Measurements from ENCODE around the gene KLF13.

The KLF13 gene

GRCh38 chr15:31381801-31382712, 55.4 kb downstream of the KLF13 start:
- Histone ChIP-seq H3K9me3 (ENCODE audit: control insufficient read depth in 1 of 2, low read length in 2 of 2) (peaks cover 0 to 4% of the 10 kb centered on the region in 2 donors), H3K4me1 (ENCODE audit: control insufficient read depth in 1 of 2, insufficient read depth in 2 of 2, low read length in 2 of 2) (no peaks in the 10 kb centered on the region), H3K36me3 (ENCODE audit: control insufficient read depth in 1 of 2, insufficient read depth in 2 of 2, low read length in 2 of 2) (peaks cover 9 to 25% of the 10 kb centered on the region in 2 donors), H3K27me3 (ENCODE audit: low read depth, low read length) (no peaks in the 10 kb centered on the region), H3K4me3 (ENCODE audit: low read depth in 1 of 2, low read length in 2 of 2) (no peak overlapping the region), H3K27ac (ENCODE audit: low read length) (no peak overlapping the region)

- Histone ChIP-seq H3K9me3 (ENCODE audit: control insufficient read depth in 1 of 2, low read length in 2 of 2) (peaks cover 0 to 4% of the 10 kb centered on the region in 2 donors), H3K36me3 (ENCODE audit: control insufficient read depth in 1 of 2, insufficient read depth in 2 of 2, low read length in 2 of 2) (peaks cover 9 to 20% of the 10 kb centered on the region in 2 donors), H3K27me3 (ENCODE audit: low read depth, low read length) (no peaks in the 10 kb centered on the region), H3K27ac (ENCODE audit: low read length) (no peak overlapping the region), H3K4me1 (ENCODE audit: control insufficient read depth in 1 of 2, insufficient read depth in 2 of 2, low read length in 2 of 2) (no peaks in the 10 kb centered on the region), H3K4me3 (ENCODE audit: low read depth in 1 of 2, low read length in 2 of 2) (no peak overlapping the region)
These were observed 56.0 kb downstream of the KLF13 start for GRCh38 chr15:31382713-31383045.

DNA sequence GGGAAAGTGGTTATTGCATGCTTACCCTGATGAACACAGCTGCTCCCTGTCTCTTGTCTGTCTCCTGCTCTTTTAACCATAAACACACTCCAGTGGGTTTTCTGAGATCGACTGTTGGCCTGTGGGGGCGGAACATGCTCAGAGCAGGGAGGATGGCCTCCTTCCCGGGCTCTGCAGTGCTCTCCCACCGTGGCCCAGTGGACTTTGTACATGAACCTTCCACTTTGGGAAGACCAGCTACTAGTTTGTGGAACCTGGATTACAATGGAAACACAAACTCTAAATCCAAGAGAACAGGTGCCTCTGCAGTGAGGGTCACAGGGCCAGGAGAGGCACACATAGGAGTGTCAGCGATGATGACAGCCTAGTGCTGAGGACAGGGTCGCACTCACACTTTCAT, 56.5 kb downstream of the KLF13 start:
- Histone ChIP-seq H3K36me3 (ENCODE audit: control insufficient read depth in 1 of 2, insufficient read depth in 2 of 2, low read length in 2 of 2) (peaks cover 9 to 19% of the 10 kb centered on the region in 2 donors), H3K4me1 (ENCODE audit: control insufficient read depth in 1 of 2, insufficient read depth in 2 of 2, low read length in 2 of 2) (no peaks in the 10 kb centered on the region), H3K27ac (ENCODE audit: low read length) (no peak overlapping the region)

DNA sequence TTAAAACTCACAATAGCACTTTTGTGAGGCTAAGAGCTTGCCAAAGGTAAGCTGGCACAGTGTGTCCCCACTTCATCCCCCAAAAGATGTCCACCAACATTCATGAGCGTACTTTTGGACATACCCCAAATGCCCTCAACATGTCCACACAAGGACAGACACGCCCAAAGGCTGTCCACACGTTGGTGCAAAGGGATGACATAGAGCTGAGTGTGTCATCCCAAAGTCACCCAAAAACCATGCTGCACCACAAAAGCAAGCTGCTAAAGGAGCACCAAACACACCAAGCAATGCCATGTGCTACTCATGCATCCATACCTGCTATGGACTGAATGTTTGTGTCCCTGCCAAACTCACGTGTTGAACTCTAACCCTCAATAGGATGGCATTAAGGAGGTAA, 57.9 kb downstream of the KLF13 start:
- Histone ChIP-seq H3K4me1 (ENCODE audit: control insufficient read depth in 1 of 2, insufficient read depth in 2 of 2, low read length in 2 of 2) (no peaks in the 10 kb centered on the region), H3K4me3 (ENCODE audit: low read depth in 1 of 2, low read length in 2 of 2) (no peak overlapping the region), H3K9me3 (ENCODE audit: control insufficient read depth in 1 of 2, low read length in 2 of 2) (peaks cover 0 to 4% of the 10 kb centered on the region in 2 donors), H3K27me3 (ENCODE audit: low read depth, low read length) (no peaks in the 10 kb centered on the region), H3K27ac (ENCODE audit: low read length) (no peak overlapping the region), H3K36me3 (ENCODE audit: control insufficient read depth in 1 of 2, insufficient read depth in 2 of 2, low read length in 2 of 2) (peaks cover 2 to 17% of the 10 kb centered on the region in 2 donors)

More for the DNA sequence above, 56.5 kb downstream of the KLF13 start:
- Histone ChIP-seq H3K9me3 (ENCODE audit: control insufficient read depth in 1 of 2, low read length in 2 of 2) (peaks cover 0 to 4% of the 10 kb centered on the region in 2 donors), H3K4me3 (ENCODE audit: low read depth in 1 of 2, low read length in 2 of 2) (no peak overlapping the region), H3K27me3 (ENCODE audit: low read depth, low read length) (no peaks in the 10 kb centered on the region)

DNA sequence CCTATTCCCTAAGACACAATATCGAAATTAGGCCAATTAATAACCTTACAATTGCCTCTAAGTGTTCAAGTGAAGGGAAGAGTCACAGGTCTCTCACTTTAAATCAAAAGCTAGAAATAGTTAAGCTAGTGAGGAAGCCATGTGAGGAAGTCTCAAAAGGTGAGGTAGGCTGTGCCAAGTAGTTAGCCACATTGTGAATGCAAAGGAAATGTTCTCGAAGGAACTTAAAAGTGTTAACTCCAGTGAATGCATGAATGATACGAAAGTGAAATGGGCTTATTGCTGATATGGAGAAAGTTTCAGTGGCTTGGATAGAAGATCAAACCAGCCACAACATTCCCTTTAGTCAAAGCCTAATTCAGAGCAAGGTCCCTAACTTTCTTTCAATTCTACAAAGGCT, 59.1 kb downstream of the KLF13 start:
- Histone ChIP-seq H3K27ac (ENCODE audit: low read length) (no peak overlapping the region), H3K36me3 (ENCODE audit: control insufficient read depth in 1 of 2, insufficient read depth in 2 of 2, low read length in 2 of 2) (peaks cover 0 to 8% of the 10 kb centered on the region in 2 donors), H3K9me3 (ENCODE audit: control insufficient read depth in 1 of 2, low read length in 2 of 2) (peaks cover 0 to 7% of the 10 kb centered on the region in 2 donors), H3K27me3 (ENCODE audit: low read depth, low read length) (no peaks in the 10 kb centered on the region), H3K4me1 (ENCODE audit: control insufficient read depth in 1 of 2, insufficient read depth in 2 of 2, low read length in 2 of 2) (no peaks in the 10 kb centered on the region), H3K4me3 (ENCODE audit: low read depth in 1 of 2, low read length in 2 of 2) (no peak overlapping the region)

GRCh38 chr15:31387092-31387478, 60.5 kb downstream of the KLF13 start:
- Histone ChIP-seq H3K4me1 (ENCODE audit: control insufficient read depth in 1 of 2, insufficient read depth in 2 of 2, low read length in 2 of 2) (no peaks in the 10 kb centered on the region), H3K4me3 (ENCODE audit: low read depth in 1 of 2, low read length in 2 of 2) (no peak overlapping the region), H3K9me3 (ENCODE audit: control insufficient read depth in 1 of 2, low read length in 2 of 2) (peaks cover 0 to 3% of the 10 kb centered on the region in 2 donors), H3K27me3 (ENCODE audit: low read depth, low read length) (no peaks in the 10 kb centered on the region), H3K36me3 (ENCODE audit: control insufficient read depth in 1 of 2, insufficient read depth in 2 of 2, low read length in 2 of 2) (no peaks in the 10 kb centered on the region), H3K27ac (ENCODE audit: low read length) (no peak overlapping the region)

GRCh38 chr15:31387479-31388118, 61.0 kb downstream of the KLF13 start:
- H3K4me1 ChIP-seq (ENCODE audit: control insufficient read depth in 1 of 2, insufficient read depth in 2 of 2, low read length in 2 of 2): no peaks in the 10 kb centered on the region
- no peak overlapping the region for H3K4me3 ChIP-seq (ENCODE audit: low read depth in 1 of 2, low read length in 2 of 2)
- H3K9me3 ChIP-seq (ENCODE audit: control insufficient read depth in 1 of 2, low read length in 2 of 2): peaks cover 0 to 3% of the 10 kb centered on the region in 2 donors
- H3K36me3 ChIP-seq (ENCODE audit: control insufficient read depth in 1 of 2, insufficient read depth in 2 of 2, low read length in 2 of 2): no peaks in the 10 kb centered on the region
- H3K27me3 ChIP-seq (ENCODE audit: low read depth, low read length): no peaks in the 10 kb centered on the region
- no peak overlapping the region for H3K27ac ChIP-seq (ENCODE audit: low read length)

DNA sequence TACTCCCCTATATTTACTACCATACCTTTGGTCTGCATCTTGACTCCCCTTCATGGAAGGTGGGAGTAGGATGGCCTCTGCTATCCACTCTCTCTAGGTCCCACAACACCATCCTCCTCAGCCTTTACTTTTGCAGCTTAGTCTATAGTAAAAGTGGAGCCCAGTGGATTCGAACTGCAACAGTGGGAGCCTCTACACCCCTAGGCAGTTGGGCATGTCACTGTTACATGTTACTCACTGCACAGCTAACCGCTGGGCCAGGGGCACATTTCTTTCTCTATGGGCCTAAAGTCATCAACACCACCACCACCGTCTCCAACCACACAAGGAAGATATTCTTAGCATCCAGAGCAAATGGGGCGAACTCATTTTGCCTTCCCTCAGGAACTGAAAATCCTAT, 62.9 kb downstream of the KLF13 start:
- Histone ChIP-seq H3K36me3 (ENCODE audit: control insufficient read depth in 1 of 2, insufficient read depth in 2 of 2, low read length in 2 of 2) (no peaks in the 10 kb centered on the region), H3K27ac (ENCODE audit: low read length) (no peak overlapping the region), H3K4me1 (ENCODE audit: control insufficient read depth in 1 of 2, insufficient read depth in 2 of 2, low read length in 2 of 2) (no peaks in the 10 kb centered on the region), H3K27me3 (ENCODE audit: low read depth, low read length) (no peaks in the 10 kb centered on the region), H3K4me3 (ENCODE audit: low read depth in 1 of 2, low read length in 2 of 2) (no peak overlapping the region), H3K9me3 (ENCODE audit: control insufficient read depth in 1 of 2, low read length in 2 of 2) (peaks cover 0 to 3% of the 10 kb centered on the region in 2 donors)

DNA sequence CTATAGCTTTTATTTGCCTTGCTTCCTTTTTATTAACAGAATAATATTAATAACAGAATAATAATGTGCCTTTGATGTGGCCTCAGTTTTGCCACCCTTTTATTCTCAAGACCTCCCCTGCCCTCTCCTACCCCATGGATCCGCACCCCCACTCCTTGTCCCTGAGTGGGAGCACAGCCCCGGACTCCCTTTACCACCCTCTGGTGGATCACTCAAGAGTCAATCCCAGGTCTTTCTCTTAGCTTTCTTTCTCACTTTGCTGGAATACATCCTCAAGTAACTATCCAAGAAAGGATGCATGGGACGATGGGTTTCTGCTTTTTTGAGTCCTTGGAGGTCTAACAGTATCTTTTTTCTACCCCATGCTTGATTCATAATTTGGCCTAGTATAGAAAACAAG, 63.4 kb downstream of the KLF13 start:
- Histone ChIP-seq H3K27ac (ENCODE audit: low read length) (no peak overlapping the region), H3K36me3 (ENCODE audit: control insufficient read depth in 1 of 2, insufficient read depth in 2 of 2, low read length in 2 of 2) (no peaks in the 10 kb centered on the region), H3K9me3 (ENCODE audit: control insufficient read depth in 1 of 2, low read length in 2 of 2) (peaks cover 0 to 3% of the 10 kb centered on the region in 2 donors), H3K27me3 (ENCODE audit: low read depth, low read length) (no peaks in the 10 kb centered on the region), H3K4me1 (ENCODE audit: control insufficient read depth in 1 of 2, insufficient read depth in 2 of 2, low read length in 2 of 2) (no peaks in the 10 kb centered on the region), H3K4me3 (ENCODE audit: low read depth in 1 of 2, low read length in 2 of 2) (no peak overlapping the region)

DNA sequence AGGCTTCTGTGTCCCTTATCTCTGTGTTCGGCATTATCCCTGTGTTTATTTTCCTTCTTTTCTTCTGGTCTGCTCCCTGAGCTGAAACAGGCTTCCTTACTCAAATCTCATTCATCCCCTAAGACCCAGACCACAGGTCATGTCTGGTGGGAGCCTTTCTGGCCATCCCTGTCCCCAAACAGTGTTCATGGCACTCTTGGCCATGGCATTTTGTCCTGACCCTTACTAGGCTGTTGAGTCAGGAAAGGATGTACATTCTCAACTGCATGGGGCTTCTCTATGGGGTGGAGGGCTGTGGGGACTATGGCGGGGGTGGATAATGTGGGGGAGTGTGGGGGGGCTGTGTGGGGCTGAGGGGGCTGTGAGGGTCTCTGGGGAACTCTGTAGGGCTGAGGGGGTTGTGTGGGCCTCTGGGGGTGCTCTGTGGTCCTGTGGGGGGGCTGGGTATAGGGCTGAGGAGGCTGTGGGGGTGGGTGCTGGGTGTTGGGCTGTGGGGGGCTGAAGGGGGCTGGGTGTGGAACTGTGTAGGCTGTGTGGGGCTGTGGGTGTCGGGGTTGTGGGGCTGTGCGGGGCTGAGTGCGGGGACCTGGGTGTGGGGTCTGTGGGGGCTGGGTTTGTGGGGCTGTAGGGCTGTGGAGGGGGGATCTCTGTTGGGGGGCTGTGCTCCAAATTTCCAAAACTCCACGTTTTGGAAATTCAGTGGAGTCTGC, 64.3 kb downstream of the KLF13 start:
- no peaks in the 10 kb centered on the region for H3K27me3 ChIP-seq (ENCODE audit: low read depth, low read length)
- H3K27ac ChIP-seq (ENCODE audit: low read length): no peak overlapping the region
- H3K4me1 ChIP-seq (ENCODE audit: control insufficient read depth in 1 of 2, insufficient read depth in 2 of 2, low read length in 2 of 2): no peaks in the 10 kb centered on the region
- no peak overlapping the region for H3K4me3 ChIP-seq (ENCODE audit: low read depth in 1 of 2, low read length in 2 of 2)
- H3K36me3 ChIP-seq (ENCODE audit: control insufficient read depth in 1 of 2, insufficient read depth in 2 of 2, low read length in 2 of 2): no peaks in the 10 kb centered on the region
- H3K9me3 ChIP-seq (ENCODE audit: control insufficient read depth in 1 of 2, low read length in 2 of 2): peaks cover 0 to 3% of the 10 kb centered on the region in 2 donors
